ENCODE data around the gene NRM. TPM values are rescaled to one million over a fixed set of nuclear protein-coding genes. Genes with fewer than 3 reads are reported as not detected.
A peak's percentile ranks its signal among the peaks of the same experiment; 100 is the strongest.

Gene NRM
- total RNA-seq, 1 experiment from 2014 or later, result 5.3 TPM

DNA sequence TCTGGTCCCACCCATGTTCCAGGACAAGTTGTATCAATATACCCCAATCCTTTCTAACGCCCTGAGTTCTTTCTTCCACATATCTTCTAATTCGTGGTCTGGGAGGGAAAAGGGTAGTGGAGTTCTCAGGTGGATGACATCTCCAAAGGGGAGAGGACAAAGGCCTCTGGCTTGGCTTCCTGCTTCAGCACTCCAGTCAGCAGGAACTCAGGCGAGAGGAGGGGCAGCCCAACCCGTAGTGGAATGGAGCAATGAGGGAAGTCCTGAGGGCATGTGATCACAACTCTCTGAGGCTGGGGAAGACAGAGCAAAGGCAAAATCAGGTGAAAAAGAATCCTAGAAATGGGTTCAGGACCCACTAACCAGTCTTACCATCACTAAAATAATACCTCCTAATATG is 9.6 kb upstream of the NRM start:
- BruUV-seq (replicated peaks), result no TSS peak
- H3K9me3 Mint-ChIP-seq (ENCODE audit: unreplicated experiment), result no peaks in the 10 kb centered on the region

DNA sequence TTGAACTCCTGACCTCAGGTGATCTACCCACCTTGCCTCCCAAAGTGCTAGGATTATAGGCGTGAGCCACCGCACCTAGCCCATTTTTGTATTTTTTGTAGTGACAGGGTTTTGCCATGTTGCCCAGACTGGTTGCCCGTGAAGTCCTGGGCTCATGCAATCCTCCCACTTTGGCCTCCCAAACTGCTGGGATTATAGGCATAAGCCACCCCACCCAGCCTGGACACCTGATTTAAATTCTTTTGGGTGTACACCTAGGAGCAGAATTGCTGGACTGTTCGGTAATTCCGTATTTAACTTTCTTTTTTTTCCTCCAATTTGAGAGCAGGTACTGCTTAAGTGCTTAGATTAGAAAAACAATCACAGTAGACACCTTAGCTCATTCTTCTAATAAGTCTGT is 5.6 kb upstream of the NRM start:
- CTCF ChIA-PET, result interaction anchor here (0.5 to 1.8 kb wide), 4 partner anchors 12 to 297 kb away, joined by 3 to 12 read pairs (median 6); no protein-coding TSS in a partner anchor
- BruUV-seq (replicated peaks), result no TSS peak

More for the DNA sequence above, 9.6 kb upstream of the NRM start:
- no peak overlapping the region for H3K27ac Mint-ChIP-seq (ENCODE audit: low read depth, unreplicated experiment)
- DNase-seq (ENCODE audit: unreplicated experiment), result no peak
- ChIA-PET POLR2A (interaction anchor here (1.2 to 13.9 kb wide), 4 partner anchors 9 to 31 kb away, joined by 3 to 477 read pairs (median 7); partner anchors contain the start of genes MDC1, NRM and TUBB), CTCF (interaction anchor here (0.8 to 1.4 kb wide), 2 partner anchors 22 to 217 kb away, joined by 3 read pairs; no protein-coding TSS in a partner anchor)
- intact Hi-C loops (cut with micrococcal nuclease), result no loop called here
- peaks cover 22% of the 10 kb centered on the region for H3K36me3 Mint-ChIP-seq (ENCODE audit: insufficient read depth, unreplicated experiment)
- TF ChIP-seq, protein P1, sequence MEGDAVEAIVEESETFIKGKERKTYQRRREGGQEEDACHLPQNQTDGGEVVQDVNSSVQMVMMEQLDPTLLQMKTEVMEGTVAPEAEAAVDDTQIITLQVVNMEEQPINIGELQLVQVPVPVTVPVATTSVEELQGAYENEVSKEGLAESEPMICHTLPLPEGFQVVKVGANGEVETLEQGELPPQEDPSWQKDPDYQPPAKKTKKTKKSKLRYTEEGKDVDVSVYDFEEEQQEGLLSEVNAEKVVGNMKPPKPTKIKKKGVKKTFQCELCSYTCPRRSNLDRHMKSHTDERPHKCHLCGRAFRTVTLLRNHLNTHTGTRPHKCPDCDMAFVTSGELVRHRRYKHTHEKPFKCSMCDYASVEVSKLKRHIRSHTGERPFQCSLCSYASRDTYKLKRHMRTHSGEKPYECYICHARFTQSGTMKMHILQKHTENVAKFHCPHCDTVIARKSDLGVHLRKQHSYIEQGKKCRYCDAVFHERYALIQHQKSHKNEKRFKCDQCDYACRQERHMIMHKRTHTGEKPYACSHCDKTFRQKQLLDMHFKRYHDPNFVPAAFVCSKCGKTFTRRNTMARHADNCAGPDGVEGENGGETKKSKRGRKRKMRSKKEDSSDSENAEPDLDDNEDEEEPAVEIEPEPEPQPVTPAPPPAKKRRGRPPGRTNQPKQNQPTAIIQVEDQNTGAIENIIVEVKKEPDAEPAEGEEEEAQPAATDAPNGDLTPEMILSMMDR (IDR thresholded peaks at IDR 0.05; ENCODE audit: unreplicated experiment), result no peak
- H3K27me3 Mint-ChIP-seq (ENCODE audit: insufficient read depth, unreplicated experiment), result no peaks in the 10 kb centered on the region
- H3K4me1 Mint-ChIP-seq (ENCODE audit: insufficient read depth, unreplicated experiment), result peaks cover 6% of the 10 kb centered on the region
- H3K4me3 Mint-ChIP-seq (ENCODE audit: unreplicated experiment), result no peak overlapping the region

DNA sequence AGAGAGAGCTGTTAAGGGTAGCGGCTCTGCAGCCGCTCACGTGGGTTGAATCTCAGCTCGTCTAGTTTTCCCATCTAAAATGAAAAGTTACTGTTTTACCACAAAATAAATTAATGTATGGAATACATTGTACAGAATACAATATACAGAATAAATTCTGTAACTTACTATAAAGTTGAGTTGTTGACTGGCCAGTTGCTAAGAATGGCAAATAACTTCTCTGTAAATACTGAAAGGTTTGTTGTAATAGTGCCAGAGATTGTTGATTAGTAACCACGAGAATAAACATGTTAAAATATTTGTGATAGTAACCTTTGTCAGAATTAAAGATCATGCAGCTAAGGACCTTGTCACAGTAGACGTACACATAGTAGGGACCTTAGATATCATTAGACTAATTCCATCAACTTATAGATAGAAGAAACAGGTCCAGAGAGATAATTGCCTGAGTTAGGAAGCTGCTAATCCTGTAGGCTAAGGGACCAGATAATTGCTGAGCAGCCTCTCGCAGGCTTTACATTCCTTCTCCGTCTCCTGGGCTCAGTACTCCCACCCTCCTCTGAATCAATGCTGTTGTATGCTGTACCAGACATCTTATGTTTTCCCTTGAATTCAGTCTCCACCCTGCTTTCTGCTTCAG is 544 bp upstream of the NRM start:
- peak overlapping the region; percentile 90 for H3K27ac Mint-ChIP-seq (ENCODE audit: low read depth, unreplicated experiment)
- H3K4me1 Mint-ChIP-seq (ENCODE audit: insufficient read depth, unreplicated experiment), result peaks cover 39% of the 10 kb centered on the region
- H3K4me3 Mint-ChIP-seq (ENCODE audit: unreplicated experiment), result peak overlapping the region; percentile 94
- no peaks in the 10 kb centered on the region for H3K27me3 Mint-ChIP-seq (ENCODE audit: insufficient read depth, unreplicated experiment)
- intact Hi-C loops (cut with micrococcal nuclease), result no loop called here
- TF ChIP-seq, protein P1 (IDR thresholded peaks at IDR 0.05; ENCODE audit: unreplicated experiment), result no peak
- ChIA-PET CTCF (interaction anchor here (0.6 to 5.5 kb wide), 6 partner anchors 12 to 150 kb away, joined by 3 to 62 read pairs (median 7); no protein-coding TSS in a partner anchor), POLR2A (interaction anchor here (0.6 to 13.9 kb wide), 19 partner anchors 8 to 710 kb away, joined by 3 to 477 read pairs (median 7); partner anchors contain the start of genes ABCF1, DHX16, MDC1 and MRPS18B)
- no peak for DNase-seq (ENCODE audit: unreplicated experiment)
- no peaks in the 10 kb centered on the region for H3K9me3 Mint-ChIP-seq (ENCODE audit: unreplicated experiment)
- no TSS peak for BruUV-seq (replicated peaks)
- H3K36me3 Mint-ChIP-seq (ENCODE audit: insufficient read depth, unreplicated experiment), result no peaks in the 10 kb centered on the region

More for the DNA sequence above, 5.6 kb upstream of the NRM start:
- Mint-ChIP-seq H3K4me1 (ENCODE audit: insufficient read depth, unreplicated experiment) (peaks cover 12% of the 10 kb centered on the region), H3K27ac (ENCODE audit: low read depth, unreplicated experiment) (no peak overlapping the region), H3K9me3 (ENCODE audit: unreplicated experiment) (no peaks in the 10 kb centered on the region), H3K36me3 (ENCODE audit: insufficient read depth, unreplicated experiment) (peaks cover 5% of the 10 kb centered on the region), H3K4me3 (ENCODE audit: unreplicated experiment) (no peak overlapping the region), H3K27me3 (ENCODE audit: insufficient read depth, unreplicated experiment) (no peaks in the 10 kb centered on the region)
- no peak for DNase-seq (ENCODE audit: unreplicated experiment)
- POLR2A ChIA-PET, result interaction anchor here (1.1 to 13.9 kb wide), 4 partner anchors 8 to 25 kb away, joined by 3 to 477 read pairs (median 18); partner anchors contain the start of genes MDC1 and TUBB
- TF ChIP-seq, protein P1 (IDR thresholded peaks at IDR 0.05; ENCODE audit: unreplicated experiment), result no peak
- intact Hi-C loops (cut with micrococcal nuclease), result no loop called here

DNA sequence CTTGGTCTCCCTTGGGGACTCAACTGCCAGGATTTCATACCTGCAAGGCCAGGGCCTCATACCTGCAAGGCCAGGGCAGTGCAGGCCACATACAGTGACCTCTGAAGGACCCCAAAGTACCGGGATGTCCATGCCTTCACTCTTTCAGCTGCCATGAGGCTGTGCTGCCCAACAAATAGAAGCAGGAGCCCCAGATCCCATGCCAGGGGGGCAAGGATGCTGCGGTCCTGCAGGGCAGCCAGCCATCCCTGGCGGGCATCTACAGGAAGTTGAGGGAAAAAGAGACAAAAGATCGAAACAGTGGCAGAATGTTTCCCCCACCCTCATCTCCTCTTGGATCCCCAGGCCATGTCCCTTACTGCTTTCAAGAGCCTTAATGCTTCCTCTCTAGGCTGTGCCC is 799 bp downstream of the NRM start:
- H3K27me3 Mint-ChIP-seq (ENCODE audit: insufficient read depth, unreplicated experiment), result no peaks in the 10 kb centered on the region
- H3K4me3 Mint-ChIP-seq (ENCODE audit: unreplicated experiment), result peak overlapping the region; percentile 94
- TF ChIP-seq, protein P1 (IDR thresholded peaks at IDR 0.05; ENCODE audit: unreplicated experiment), result no peak
- ChIA-PET CTCF (interaction anchor here (0.7 to 5.5 kb wide), 5 partner anchors 11 to 378 kb away, joined by 3 to 62 read pairs (median 24); no protein-coding TSS in a partner anchor), POLR2A (interaction anchor here (0.8 to 13.9 kb wide), 14 partner anchors 8 to 711 kb away, joined by 3 to 477 read pairs (median 8); partner anchors contain the start of genes ABCF1, DHX16, MDC1 and MRPS18B)
- H3K4me1 Mint-ChIP-seq (ENCODE audit: insufficient read depth, unreplicated experiment), result peaks cover 50% of the 10 kb centered on the region
- BruUV-seq (replicated peaks), result no TSS peak
- no peak for DNase-seq (ENCODE audit: unreplicated experiment)
- H3K36me3 Mint-ChIP-seq (ENCODE audit: insufficient read depth, unreplicated experiment), result peaks cover 8% of the 10 kb centered on the region
- H3K27ac Mint-ChIP-seq (ENCODE audit: low read depth, unreplicated experiment), result peak overlapping the region; percentile 90
- intact Hi-C loops (cut with micrococcal nuclease), result loop anchor here (5.0 kb wide), 1 partner anchor 132 kb away; no protein-coding TSS in a partner anchor
- H3K9me3 Mint-ChIP-seq (ENCODE audit: unreplicated experiment), result no peaks in the 10 kb centered on the region

All from MCF 10A (cell line).